ENCODE results near the gene DTNBP1.

GRCh38 chr6:15473174-15473573, 189.7 kb downstream of the DTNBP1 start:
- TF ChIP-seq POLR2A (IDR thresholded peaks at IDR 0.05), result no peak
- TF ChIP-seq POLR2AphosphoS5 (IDR thresholded peaks at IDR 0.05), result no peak
